Heart left ventricle (tissue), 13 donors: Measurements from ENCODE around the gene ARHGEF28.

Experiments
- CTCF ChIP-seq, 12 donors: fragments of 200-600 bp; sonication (generic) in 4 of 12; IDR thresholded peaks; one replicate each; pipeline versions ENCODE4 v1.5.0 to v1.8.0; 2018 to 2022; ENCODE audit warnings: antibody characterized with exemption in 12 of 12, mild to moderate bottlenecking in 5 of 12
- POLR2A ChIP-seq, 2 donors: fragments of 450-650 bp; IDR thresholded peaks; one replicate each; pipeline ENCODE4 v1.6.1; 2017; ENCODE audit warnings: antibody characterized with exemption in 2 of 2, mild to moderate bottlenecking in 2 of 2, moderate library complexity in 2 of 2
- donor health status: ischemic (EF 13 %, LVEDD 7.1; RV severe dilation, severe dysfunction).
- donor health status: DM: no; HTN: yes; CAD: no.
- donor health status: DM: no; HTN: no; CAD: no.
- donor health status: ischemic (EF 25% LVEDD 6.9; RV normal size, moderate dysfunction).
- donor health status: ischemic (EF 25% LVEDD 5.7; RV mildly dilated, moderate dysfunction).
- donor health status: ischemic (EF 35%, LVEDD 5.7; RV mildly dilated, moderate dysfunction).
- donor health status: nonischemic (EF 11% LVEDD 7.7; RV severe dilation, severe dysfunction).
- donor health status: DM: yes; HTN: yes; CAD: no.
- donor health status: PGD.
- donor health status: ischemic (EF 29% LVEDD 5.4; RV normal size, mild dysfunction).
- donor health status: nonischemic (EF 23%, LVEDD 6.1; RV moderate dilation, normal function).

- no peak for TF ChIP-seq POLR2A (IDR thresholded peaks at IDR 0.05)
- no peak for TF ChIP-seq CTCF (IDR thresholded peaks at IDR 0.05)
These were observed 215.6 kb downstream of the ARHGEF28 start for GRCh38 chr5:73841641-73842040.
